HEK293 (cell line): ENCODE measurements around the gene ELF3.
"Not testable (repeated sequence)": the region's sequence is repeated elsewhere in the genome, so short reads cannot be mapped to it uniquely, and the experiment has no call there.

Source experiments
- CTCF ChIA-PET: fragments of 350-600 bp; formaldehyde crosslinking; extraction: SDS; loops from one replicate; lab custom pipeline; 2021; ENCODE audit warnings: antibody characterized with exemption; lab: Yijun Ruan, JAX
- POLR2A ChIA-PET: fragments of 300-600 bp; formaldehyde crosslinking; extraction: SDS; loops from one replicate; lab custom pipeline; 2020; ENCODE audit warnings: antibody characterized with exemption, inconsistent platforms; lab: Yijun Ruan, JAX
- H3K27ac ChIP-seq: fragments of 200-500 bp; sonication (Bioruptor generic); 2 replicates; pipeline ENCODE4 v1.5.1; 2014; ENCODE audit warnings: low read depth, low read length, control low read depth, inconsistent platforms; ENCODE audit errors: extremely low read depth
- H3K36me3 ChIP-seq, 2 experiments: fragments of 200-500 bp in 1 of 2; sonication (Bioruptor generic) in 1 of 2; 1 replicate in 1 of 2; 2 replicates in 1 of 2; pipeline ENCODE4 v1.5.1; 2014 to 2017; ENCODE audit warnings: inconsistent platforms in 2 of 2, low read length in 2 of 2; ENCODE audit not compliant: control insufficient read depth in 2 of 2, insufficient read depth in 1 of 2
- H3K4me1 ChIP-seq: fragments of 200-500 bp; sonication (Bioruptor generic); 2 replicates; pipeline ENCODE4 v1.5.1; 2014; ENCODE audit warnings: mild to moderate bottlenecking, low read length, inconsistent platforms; ENCODE audit not compliant: control insufficient read depth, insufficient read depth
- H3K4me3 ChIP-seq: 2 replicates; pipeline ENCODE4 v1.5.1; 2011; ENCODE audit warnings: low read depth, mild to moderate bottlenecking, control low read depth, low read length, moderate library complexity
- H3K9me3 ChIP-seq: fragments of 200-500 bp; sonication (Bioruptor generic); 2 replicates; pipeline ENCODE4 v1.5.1; 2014; ENCODE audit warnings: low read depth, low read length, inconsistent platforms; ENCODE audit not compliant: control insufficient read depth, insufficient read depth
- AEBP2 ChIP-seq: fragments of 450-650 bp; formaldehyde crosslinking; IDR thresholded peaks from 2 replicates; pipeline ENCODE4 v1.5.1; 2016; ENCODE audit warnings: missing biosample characterization, missing genetic modification characterization, borderline replicate concordance
- BCL11A ChIP-seq: fragments of 450-650 bp; formaldehyde crosslinking; IDR thresholded peaks from 2 replicates; pipeline ENCODE4 v1.5.1; 2016; ENCODE audit warnings: low read depth, missing biosample characterization, missing genetic modification characterization
- EGR2 ChIP-seq: fragments of 450-650 bp; formaldehyde crosslinking; IDR thresholded peaks from 2 replicates; pipeline ENCODE4 v1.5.1; 2016; ENCODE audit warnings: low read depth, missing biosample characterization, missing genetic modification characterization
- MYNN ChIP-seq: fragments of 450-650 bp; formaldehyde crosslinking; IDR thresholded peaks from 2 replicates; pipeline ENCODE4 v1.5.1; 2016; ENCODE audit warnings: missing biosample characterization, missing genetic modification characterization, borderline replicate concordance
- PRDM4 ChIP-seq: fragments of 450-650 bp; formaldehyde crosslinking; IDR thresholded peaks from 2 replicates; pipeline ENCODE4 v1.5.1; 2017; ENCODE audit warnings: missing biosample characterization, missing genetic modification characterization
- ZBTB17 ChIP-seq: fragments of 450-650 bp; formaldehyde crosslinking; IDR thresholded peaks from 2 replicates; pipeline ENCODE4 v1.5.1; 2016; ENCODE audit warnings: missing biosample characterization, missing genetic modification characterization
- ZFHX2 ChIP-seq: fragments of 450-650 bp; formaldehyde crosslinking; conservative IDR thresholded peaks from 2 replicates; pipeline ENCODE4 v1.5.1; 2016; ENCODE audit warnings: missing biosample characterization, missing genetic modification characterization
- ZFP37 ChIP-seq: fragments of 450-650 bp; formaldehyde crosslinking; IDR thresholded peaks from 2 replicates; pipeline ENCODE4 v1.5.1; 2016; ENCODE audit warnings: missing biosample characterization, missing genetic modification characterization
- ZNF112 ChIP-seq: fragments of 450-650 bp; formaldehyde crosslinking; IDR thresholded peaks from 2 replicates; pipeline ENCODE4 v1.5.0; 2017; ENCODE audit warnings: missing biosample characterization, missing genetic modification characterization
- ZNF146 ChIP-seq: fragments of 450-650 bp; formaldehyde crosslinking; IDR thresholded peaks from 2 replicates; pipeline ENCODE4 v1.5.1; 2016; ENCODE audit warnings: missing biosample characterization, missing genetic modification characterization
- ZNF157 ChIP-seq: fragments of 450-650 bp; formaldehyde crosslinking; IDR thresholded peaks from 2 replicates; pipeline ENCODE4 v1.5.1; 2016; ENCODE audit warnings: missing biosample characterization, missing genetic modification characterization
- ZNF169 ChIP-seq: fragments of 450-650 bp; formaldehyde crosslinking; IDR thresholded peaks from 2 replicates; pipeline ENCODE4 v1.5.1; 2016; ENCODE audit warnings: missing biosample characterization, missing genetic modification characterization
- ZNF18 ChIP-seq: fragments of 450-650 bp; formaldehyde crosslinking; IDR thresholded peaks from 2 replicates; pipeline ENCODE4 v1.5.1; 2016; ENCODE audit warnings: missing biosample characterization, missing genetic modification characterization
- ZNF366 ChIP-seq: fragments of 450-650 bp; formaldehyde crosslinking; conservative IDR thresholded peaks from 2 replicates; pipeline ENCODE4 v1.5.1; 2016; ENCODE audit warnings: missing biosample characterization, missing genetic modification characterization
- ZNF394 ChIP-seq: fragments of 450-650 bp; formaldehyde crosslinking; IDR thresholded peaks from 2 replicates; pipeline ENCODE4 v1.5.1; 2016; ENCODE audit warnings: missing biosample characterization, missing genetic modification characterization, mild to moderate bottlenecking, moderate library complexity, borderline replicate concordance
- ZNF449 ChIP-seq: fragments of 450-650 bp; formaldehyde crosslinking; IDR thresholded peaks from 2 replicates; pipeline ENCODE4 v1.5.1; 2017; ENCODE audit warnings: missing biosample characterization, mild to moderate bottlenecking, missing genetic modification characterization, moderate library complexity
- ZNF555 ChIP-seq: fragments of 450-650 bp; formaldehyde crosslinking; conservative IDR thresholded peaks from 2 replicates; pipeline ENCODE4 v1.5.1; 2017; ENCODE audit warnings: missing biosample characterization, mild to moderate bottlenecking, missing genetic modification characterization, inconsistent platforms
- ZNF580 ChIP-seq: fragments of 450-650 bp; formaldehyde crosslinking; IDR thresholded peaks from 2 replicates; pipeline ENCODE4 v1.5.1; 2016; ENCODE audit warnings: missing biosample characterization, missing genetic modification characterization
- ZNF596 ChIP-seq: fragments of 450-650 bp; IDR thresholded peaks from 2 replicates; pipeline ENCODE4 v1.5.0; 2018; ENCODE audit warnings: missing biosample characterization, mild to moderate bottlenecking, missing genetic modification characterization, moderate library complexity
- ZNF624 ChIP-seq: fragments of 450-650 bp; formaldehyde crosslinking; IDR thresholded peaks from 2 replicates; pipeline ENCODE4 v1.5.1; 2017; ENCODE audit warnings: missing biosample characterization, missing genetic modification characterization
- ZNF626 ChIP-seq: fragments of 450-650 bp; sonication (Bioruptor Pico); formaldehyde crosslinking; IDR thresholded peaks from 2 replicates; pipeline ENCODE4 v1.5.1; 2018; ENCODE audit warnings: missing biosample characterization, missing genetic modification characterization, inconsistent platforms

ELF3 gene

GRCh38 chr1:202018468-202019234, 8.3 kb downstream of the ELF3 start (continued):
- no peak for TF ChIP-seq PRDM4 (tag by site-specific recombination)
- TF ChIP-seq ZFHX2 (tag by site-specific recombination) = peak; percentile 64
- 0 out of 2 replicates have a peak, but pooled peaks have one; percentile 29 for TF ChIP-seq ZBTB17 (tag by site-specific recombination)
- 0 out of 2 replicates have a peak, but pooled peaks have one; percentile 28 for TF ChIP-seq ZNF596 (tag by site-specific recombination)
- TF ChIP-seq EGR2 = peak; percentile 42; the same call in 1 of the 2 replicates
- TF ChIP-seq BCL11A (tag by site-specific recombination) = no peak
- TF ChIP-seq ZNF394 (tag by site-specific recombination) = no peak
- peak; percentile 92 for TF ChIP-seq ZNF18 (tag by site-specific recombination)
- no peak for TF ChIP-seq ZNF157 (tag by site-specific recombination)
- TF ChIP-seq ZNF555 (tag by site-specific recombination) = no peak
- TF ChIP-seq ZNF112 (tag by site-specific recombination) = no peak
- TF ChIP-seq MYNN (tag by site-specific recombination) = no peak
- no peak for TF ChIP-seq ZNF626 (tag by site-specific recombination)
- no peak for TF ChIP-seq ZNF624 (tag by site-specific recombination)
- no peak for TF ChIP-seq ZNF580
- peak; percentile 42; the same call in 1 of the 2 replicates for TF ChIP-seq ZNF366 (tag by site-specific recombination)
- no peak for TF ChIP-seq ZNF146 (tag by site-specific recombination)
- no peak for TF ChIP-seq ZFP37 (tag by site-specific recombination)
- no peak for TF ChIP-seq AEBP2 (tag by site-specific recombination)
- TF ChIP-seq ZNF169 (tag by site-specific recombination) = no peak
- no peak for TF ChIP-seq ZNF449 (tag by site-specific recombination)

- CTCF ChIA-PET = interaction anchor here (1.4 kb wide), 1 partner anchor 10 kb away, joined by 3 read pairs; no protein-coding TSS in a partner anchor
- peaks cover 18% of the 10 kb centered on the region for H3K4me1 ChIP-seq
Measured at GRCh38 chr1:202019235-202019558, 8.8 kb downstream of the ELF3 start.

More at GRCh38 chr1:202019235-202019558, 8.8 kb downstream of the ELF3 start:
- H3K27ac ChIP-seq, H3K9me3 ChIP-seq, H3K36me3 ChIP-seq, H3K4me3 ChIP-seq: not testable (repeated sequence)
- POLR2A ChIA-PET = interaction anchor here (0.9 to 1.5 kb wide), 2 partner anchors 10 to 16 kb away, joined by 3 to 4 read pairs; no protein-coding TSS in a partner anchor
